ENCODE data around the gene VANGL2. TPM values are rescaled to one million over a fixed set of nuclear protein-coding genes. Genes with fewer than 3 reads are reported as not detected.

The VANGL2 gene
- polyA plus RNA-seq, 2 of the 4 experiments (the other 2 are of a cell fraction) = 3.9 to 4.1 TPM

DNA sequence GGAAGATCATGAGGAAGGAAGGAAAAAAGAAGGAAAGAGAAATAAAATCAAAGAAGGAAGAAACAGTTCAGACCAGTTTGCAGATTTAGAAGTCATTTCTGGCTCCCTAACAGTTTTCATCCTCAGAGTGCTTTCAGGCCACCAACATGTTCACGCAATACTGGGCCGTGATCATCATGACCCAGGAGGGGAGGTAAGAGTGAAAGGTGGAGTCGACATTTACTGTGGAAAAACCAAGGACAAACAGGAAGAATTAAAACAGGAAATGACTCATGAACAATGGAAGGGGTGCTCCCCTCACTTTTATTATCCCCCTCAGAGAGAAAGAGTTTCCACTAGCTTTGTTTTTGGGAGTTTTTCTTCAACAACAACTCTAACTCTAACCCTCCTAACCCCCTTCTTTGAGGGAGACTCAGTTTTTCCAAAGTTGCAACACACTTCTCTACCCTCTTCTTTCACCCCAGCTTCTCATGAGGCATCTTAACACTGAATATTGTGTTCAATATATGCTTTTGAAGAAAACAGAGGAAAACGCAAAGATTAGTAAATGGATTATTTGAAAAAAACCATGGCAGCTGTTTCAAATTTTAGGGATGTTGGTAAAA, 60.4 kb downstream of the VANGL2 start:
- TF ChIP-seq HOXA7 (CRISPR knock-in tag; IDR thresholded peaks at IDR 0.05) (no peak), FOSL2 (IDR thresholded peaks at IDR 0.05) (no peak), FOSL2 (CRISPR knock-in tag; IDR thresholded peaks at IDR 0.05) (no peak), ZFP36 (IDR thresholded peaks at IDR 0.05; ENCODE audit: borderline replicate concordance, partially characterized antibody) (no peak), ESRRA (IDR thresholded peaks at IDR 0.05; ENCODE audit: borderline replicate concordance, low read length) (no peak), TP53 (CRISPR knock-in tag; IDR thresholded peaks at IDR 0.05) (no peak), SMC3 (IDR thresholded peaks at IDR 0.05) (no peak), RFX5 (IDR thresholded peaks at IDR 0.05) (no peak), GATA3 (IDR thresholded peaks at IDR 0.05; ENCODE audit: borderline replicate concordance) (no peak), MAZ (IDR thresholded peaks at IDR 0.05; ENCODE audit: borderline replicate concordance, low read depth, low read length) (no peak), NPAS2 (CRISPR knock-in tag; IDR thresholded peaks at IDR 0.05; ENCODE audit: borderline replicate concordance) (no peak), RCOR1 (IDR thresholded peaks at IDR 0.05; ENCODE audit: low read depth, low read length) (no peak), CBX8 (IDR thresholded peaks at IDR 0.05) (no peak), RARB (CRISPR knock-in tag; IDR thresholded peaks at IDR 0.05) (no peak), KDM1A (IDR thresholded peaks at IDR 0.05; ENCODE audit: low read depth) (no peak), HDAC2 (IDR thresholded peaks at IDR 0.05) (no peak), TFCP2L1 (CRISPR knock-in tag; IDR thresholded peaks at IDR 0.05) (no peak)
- TF ChIP-seq, protein P1, sequence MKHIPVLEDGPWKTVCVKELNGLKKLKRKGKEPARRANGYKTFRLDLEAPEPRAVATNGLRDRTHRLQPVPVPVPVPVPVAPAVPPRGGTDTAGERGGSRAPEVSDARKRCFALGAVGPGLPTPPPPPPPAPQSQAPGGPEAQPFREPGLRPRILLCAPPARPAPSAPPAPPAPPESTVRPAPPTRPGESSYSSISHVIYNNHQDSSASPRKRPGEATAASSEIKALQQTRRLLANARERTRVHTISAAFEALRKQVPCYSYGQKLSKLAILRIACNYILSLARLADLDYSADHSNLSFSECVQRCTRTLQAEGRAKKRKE (CRISPR knock-in tag; IDR thresholded peaks at IDR 0.05; ENCODE audit: low read depth) = no peak
- TF ChIP-seq, protein P2, sequence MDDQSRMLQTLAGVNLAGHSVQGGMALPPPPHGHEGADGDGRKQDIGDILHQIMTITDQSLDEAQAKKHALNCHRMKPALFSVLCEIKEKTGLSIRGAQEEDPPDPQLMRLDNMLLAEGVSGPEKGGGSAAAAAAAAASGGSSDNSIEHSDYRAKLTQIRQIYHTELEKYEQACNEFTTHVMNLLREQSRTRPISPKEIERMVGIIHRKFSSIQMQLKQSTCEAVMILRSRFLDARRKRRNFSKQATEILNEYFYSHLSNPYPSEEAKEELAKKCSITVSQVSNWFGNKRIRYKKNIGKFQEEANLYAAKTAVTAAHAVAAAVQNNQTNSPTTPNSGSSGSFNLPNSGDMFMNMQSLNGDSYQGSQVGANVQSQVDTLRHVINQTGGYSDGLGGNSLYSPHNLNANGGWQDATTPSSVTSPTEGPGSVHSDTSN (IDR thresholded peaks at IDR 0.05) = no peak
- ATAC-seq (no peak), FAIRE-seq (no peak), DNase-seq (ENCODE audit: low read depth in 1 of 2, low spot score in 1 of 2) (no peak)
- H3K27ac ChIP-seq = no peak overlapping the region; a peak in 1 of 6 replicates
- ChIA-PET POLR2A (no interaction called here), CTCF (interaction anchor here (1.0 kb wide), 1 partner anchor 10 kb away, joined by 3 read pairs; no protein-coding TSS in a partner anchor)
- no peak overlapping the region; the same call in 2 of the 3 replicates for H3K4me2 ChIP-seq
- WGBS (ENCODE audit: missing lambda C conversion rate) = 55% methylated on average over 4 of the region's 4 CpGs
- no peaks in the 10 kb centered on the region for H3K9me3 ChIP-seq
- H3K4me3 ChIP-seq = no peak overlapping the region
- no peaks in the 10 kb centered on the region for H3K4me1 ChIP-seq

DNA sequence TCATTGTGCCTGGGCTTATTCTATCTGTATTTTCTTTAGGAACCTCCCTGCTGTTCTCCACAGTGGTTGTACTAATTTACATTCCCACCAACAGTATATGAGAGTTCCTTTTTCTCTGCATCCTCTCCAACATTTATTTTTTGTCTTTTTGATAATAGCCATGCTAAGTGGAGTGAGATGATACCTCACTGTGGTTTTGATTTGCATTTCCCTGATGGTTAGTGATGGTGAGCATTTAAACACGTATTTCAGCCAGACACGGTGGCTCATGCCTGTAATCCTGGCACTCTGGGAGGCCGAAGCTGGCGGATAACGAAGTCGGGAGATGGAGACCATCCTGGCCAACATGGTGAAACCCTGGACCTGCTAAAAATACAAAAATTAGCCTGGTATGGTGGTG, 64.8 kb downstream of the VANGL2 start:
- no peak for DNase-seq (ENCODE audit: low read depth in 1 of 2, low spot score in 1 of 2)
- no peak overlapping the region for H3K4me3 ChIP-seq
- no peaks in the 10 kb centered on the region; the same call in 2 of the 3 replicates for H3K9me3 ChIP-seq
- FAIRE-seq = no peak
- no peak overlapping the region for H3K27ac ChIP-seq
- ChIA-PET CTCF (no interaction called here), POLR2A (no interaction called here)
- ATAC-seq = no peak
- TF ChIP-seq SMC3 (IDR thresholded peaks at IDR 0.05) (no peak), ZFP36 (IDR thresholded peaks at IDR 0.05; ENCODE audit: borderline replicate concordance, partially characterized antibody) (no peak), TP53 (CRISPR knock-in tag; IDR thresholded peaks at IDR 0.05) (no peak), HDAC2 (IDR thresholded peaks at IDR 0.05) (no peak)
- TF ChIP-seq, protein P3, sequence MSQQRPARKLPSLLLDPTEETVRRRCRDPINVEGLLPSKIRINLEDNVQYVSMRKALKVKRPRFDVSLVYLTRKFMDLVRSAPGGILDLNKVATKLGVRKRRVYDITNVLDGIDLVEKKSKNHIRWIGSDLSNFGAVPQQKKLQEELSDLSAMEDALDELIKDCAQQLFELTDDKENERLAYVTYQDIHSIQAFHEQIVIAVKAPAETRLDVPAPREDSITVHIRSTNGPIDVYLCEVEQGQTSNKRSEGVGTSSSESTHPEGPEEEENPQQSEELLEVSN (IDR thresholded peaks at IDR 0.05; ENCODE audit: borderline replicate concordance, low read depth) = no peak
- TF ChIP-seq, protein P4, sequence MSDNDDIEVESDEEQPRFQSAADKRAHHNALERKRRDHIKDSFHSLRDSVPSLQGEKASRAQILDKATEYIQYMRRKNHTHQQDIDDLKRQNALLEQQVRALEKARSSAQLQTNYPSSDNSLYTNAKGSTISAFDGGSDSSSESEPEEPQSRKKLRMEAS (IDR thresholded peaks at IDR 0.05) = no peak
- WGBS (ENCODE audit: missing lambda C conversion rate) = 67% methylated on average over 6 of the region's 6 CpGs
- H3K4me2 ChIP-seq = no peak overlapping the region
- no peaks in the 10 kb centered on the region for H3K4me1 ChIP-seq

DNA sequence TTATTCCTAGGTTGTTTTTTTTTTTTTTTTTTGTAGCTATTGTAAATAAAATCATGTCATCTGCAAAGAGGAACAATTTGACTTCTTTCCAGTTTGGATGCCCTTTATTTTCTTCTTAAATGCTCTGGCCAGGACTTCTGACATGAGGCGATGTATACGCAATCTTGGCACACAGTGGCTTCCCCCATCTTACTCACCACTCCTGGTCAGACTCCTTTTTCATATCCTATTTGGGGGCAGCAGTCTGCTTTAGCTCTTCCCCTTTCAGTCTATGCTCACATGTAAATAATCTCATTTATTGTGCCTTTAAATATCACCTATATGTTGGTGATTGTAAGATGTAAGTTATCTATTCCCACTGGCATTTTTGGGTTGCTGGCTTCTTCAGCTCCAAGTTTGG, 66.6 kb downstream of the VANGL2 start:
- no peak overlapping the region for H3K4me3 ChIP-seq
- TF ChIP-seq SMC3 (IDR thresholded peaks at IDR 0.05) = no peak
- POLR2A ChIA-PET = interaction anchor here (0.6 kb wide), 1 partner anchor 30 kb away, joined by 6 read pairs; no protein-coding TSS in a partner anchor
- no peaks in the 10 kb centered on the region; the same call in 2 of the 3 replicates for H3K9me3 ChIP-seq
- H3K4me1 ChIP-seq = no peaks in the 10 kb centered on the region
- CTCF ChIA-PET = interaction anchor here (1.1 to 1.4 kb wide), 2 partner anchors 10 to 51 kb away, joined by 3 to 5 read pairs; no protein-coding TSS in a partner anchor
- FAIRE-seq = no peak
- H3K27ac ChIP-seq = no peak overlapping the region
- no peak overlapping the region for H3K4me2 ChIP-seq
- no peak for DNase-seq (ENCODE audit: low read depth in 1 of 2, low spot score in 1 of 2)
- ATAC-seq = no peak
- WGBS (ENCODE audit: missing lambda C conversion rate) = 94% methylated on average over 2 of the region's 2 CpGs

Data from A549 (cell line).